CD4-positive, alpha-beta T cell treated with Interleukin-12 subunit alpha and Interleukin-12 subunit beta, for 1 hour (primary cell): ENCODE results near the gene FAM181B.
"Not testable (repeated sequence)": the region's sequence is repeated elsewhere in the genome, so short reads cannot be mapped to it uniquely, and the experiment has no call there.

Source experiments
- DNase-seq: peaks from one replicate; pipeline ENCODE4 v3.0.0-alpha.2; 2020

The FAM181B gene

GRCh38 chr11:82732348-82732733, 1.3 kb downstream of the FAM181B start:
- DNase-seq, result no peak

GRCh38 chr11:82731691-82732277, 1.9 kb downstream of the FAM181B start:
- no peak for DNase-seq

- no peak for DNase-seq
Observed at GRCh38 chr11:82730754-82731153, 2.9 kb downstream of the FAM181B start.

GRCh38 chr11:82730286-82730685, 3.4 kb downstream of the FAM181B start:
- no peak for DNase-seq

- no peak for DNase-seq
Observed at GRCh38 chr11:82724026-82724425, 9.6 kb downstream of the FAM181B start.

GRCh38 chr11:82722231-82722630, 11.4 kb downstream of the FAM181B start:
- DNase-seq, result no peak

GRCh38 chr11:82720267-82721065, 13.2 kb downstream of the FAM181B start:
- no peak for DNase-seq

- DNase-seq, result no peak
Observed at GRCh38 chr11:82719361-82720105, 14.1 kb downstream of the FAM181B start.

- DNase-seq, result no peak
Observed at GRCh38 chr11:82718821-82719220, 14.8 kb downstream of the FAM181B start.

- DNase-seq, result peak; percentile 33
Observed at GRCh38 chr11:82718307-82718706, 15.4 kb downstream of the FAM181B start.

GRCh38 chr11:82714346-82715174, 19.1 kb downstream of the FAM181B start:
- no peak for DNase-seq

- no peak for DNase-seq
Observed at GRCh38 chr11:82711648-82712047, 22.0 kb downstream of the FAM181B start.

- no peak for DNase-seq
Observed at GRCh38 chr11:82703796-82704195, 29.9 kb downstream of the FAM181B start.

GRCh38 chr11:82703226-82703625, 30.4 kb downstream of the FAM181B start:
- no peak for DNase-seq

- peak; percentile 14 for DNase-seq
Observed at GRCh38 chr11:82701847-82702520, 31.7 kb downstream of the FAM181B start.

GRCh38 chr11:82698576-82699352, 34.9 kb downstream of the FAM181B start:
- DNase-seq, result no peak

GRCh38 chr11:82692981-82693380, 40.7 kb downstream of the FAM181B start:
- no peak for DNase-seq

GRCh38 chr11:82689347-82689746, 44.3 kb downstream of the FAM181B start:
- not testable (repeated sequence) for DNase-seq

- no peak for DNase-seq
Observed at GRCh38 chr11:82686211-82686610, 47.5 kb downstream of the FAM181B start.

- DNase-seq, result no peak
Observed at GRCh38 chr11:82683029-82683428, 50.6 kb downstream of the FAM181B start.

- peak; percentile 54 for DNase-seq
Observed at GRCh38 chr11:82682003-82682751, 51.5 kb downstream of the FAM181B start.
